Liver (tissue), 9 donors: ENCODE data around the gene UFD1. TPM values are rescaled to one million over a fixed set of nuclear protein-coding genes. Genes with fewer than 3 reads are reported as not detected.

Experiments
- DNase-seq: peaks from one replicate; pipeline ENCODE4 v3.0.0-alpha.2; 2017; ENCODE audit warnings: low spot score
- H3K27ac ChIP-seq, 2 donors: one replicate each; pipeline ENCODE4 v1.7.0; 2013; ENCODE audit warnings: inconsistent platforms in 2 of 2, low read length in 2 of 2, control low read depth in 1 of 2, low read depth in 1 of 2, mild to moderate bottlenecking in 1 of 2
- H3K27me3 ChIP-seq, 4 donors: one replicate each; pipeline versions ENCODE4 v1.6.1 to v1.7.0; 2013; ENCODE audit warnings: low read length in 3 of 4, inconsistent platforms in 1 of 4, mild to moderate bottlenecking in 1 of 4, moderate library complexity in 1 of 4; ENCODE audit not compliant: control insufficient read depth in 4 of 4, insufficient read depth in 4 of 4
- H3K36me3 ChIP-seq, 4 donors: one replicate each; pipeline versions ENCODE4 v1.6.1 to v1.7.0; 2013; ENCODE audit warnings: low read length in 3 of 4, mild to moderate bottlenecking in 3 of 4, low read depth in 1 of 4, moderate library complexity in 1 of 4; ENCODE audit not compliant: control insufficient read depth in 4 of 4, insufficient read depth in 3 of 4
- H3K4me1 ChIP-seq, 4 donors: one replicate each; pipeline versions ENCODE4 v1.6.1 to v1.7.0; 2013; ENCODE audit warnings: low read length in 3 of 4, mild to moderate bottlenecking in 3 of 4, moderate library complexity in 1 of 4; ENCODE audit not compliant: control insufficient read depth in 4 of 4, insufficient read depth in 4 of 4
- H3K4me3 ChIP-seq, 3 donors: one replicate each; pipeline versions ENCODE4 v1.6.1 to v1.7.0; 2013; ENCODE audit warnings: low read length in 3 of 3, control low read depth in 1 of 3, low read depth in 1 of 3, mild to moderate bottlenecking in 1 of 3
- H3K9ac ChIP-seq, 2 donors: one replicate each; pipeline ENCODE4 v1.7.0; 2013; ENCODE audit warnings: low read length in 2 of 2, mild to moderate bottlenecking in 2 of 2, moderate library complexity in 2 of 2, control low read depth in 1 of 2, low read depth in 1 of 2
- H3K9me3 ChIP-seq, 4 donors: one replicate each; pipeline versions ENCODE4 v1.6.1 to v1.7.0; 2013; ENCODE audit warnings: low read length in 3 of 4; ENCODE audit not compliant: control insufficient read depth in 4 of 4
- CTCF ChIP-seq: fragments of 150-350 bp; IDR thresholded peaks from 2 replicates; pipeline ENCODE4 v1.5.1; 2017; ENCODE audit warnings: improper control_type of control experiment, low read depth, low read length; ENCODE audit not compliant: missing input control
- EGR1 ChIP-seq, 2 donors: IDR thresholded peaks; 2 replicates each; pipeline ENCODE4 v1.6.1; 2016 to 2018; ENCODE audit warnings: antibody characterized with exemption in 2 of 2, low read depth in 2 of 2
- FOXA1 ChIP-seq: IDR thresholded peaks from 2 replicates; pipeline ENCODE4 v1.6.1; 2016; ENCODE audit warnings: antibody characterized with exemption
- FOXA2 ChIP-seq: IDR thresholded peaks from 2 replicates; pipeline ENCODE4 v1.6.1; 2016; ENCODE audit warnings: antibody characterized with exemption
- GABPA ChIP-seq, 2 donors: IDR thresholded peaks in 1 of 2; conservative IDR thresholded peaks in 1 of 2; 2 replicates each; pipeline ENCODE4 v1.6.1; 2016; ENCODE audit warnings: antibody characterized with exemption in 2 of 2, mild to moderate bottlenecking in 1 of 2, moderate library complexity in 1 of 2
- HNF4G ChIP-seq: IDR thresholded peaks from 2 replicates; pipeline ENCODE4 v1.6.1; 2016; ENCODE audit warnings: antibody characterized with exemption
- JUND ChIP-seq, 2 donors: IDR thresholded peaks; 2 replicates each; pipeline ENCODE4 v1.6.1; 2016; ENCODE audit warnings: antibody characterized with exemption in 2 of 2
- MAX ChIP-seq: IDR thresholded peaks from 2 replicates; pipeline ENCODE4 v1.6.1; 2016; ENCODE audit warnings: antibody characterized with exemption
- NR2F2 ChIP-seq: IDR thresholded peaks from 2 replicates; pipeline ENCODE4 v1.6.1; 2016; ENCODE audit warnings: antibody characterized with exemption
- RAD21 ChIP-seq, 2 donors: IDR thresholded peaks; 2 replicates each; pipeline ENCODE4 v1.6.1; 2016; ENCODE audit warnings: antibody characterized with exemption in 2 of 2, mild to moderate bottlenecking in 2 of 2
- REST ChIP-seq: IDR thresholded peaks from 2 replicates; pipeline ENCODE4 v1.6.1; 2016; ENCODE audit warnings: antibody characterized with exemption, mild to moderate bottlenecking
- RXRA ChIP-seq, 2 donors: IDR thresholded peaks; 2 replicates each; pipeline ENCODE4 v1.6.1; 2017 to 2018; ENCODE audit warnings: antibody characterized with exemption in 2 of 2, mild to moderate bottlenecking in 1 of 2
- SP1 ChIP-seq: IDR thresholded peaks from 2 replicates; pipeline ENCODE4 v1.6.1; 2018; ENCODE audit warnings: antibody characterized with exemption, mild to moderate bottlenecking
- TAF1 ChIP-seq: conservative IDR thresholded peaks from 2 replicates; pipeline ENCODE4 v1.6.1; 2016; ENCODE audit warnings: antibody characterized with exemption, mild to moderate bottlenecking
- YY1 ChIP-seq: IDR thresholded peaks from 2 replicates; pipeline ENCODE4 v1.6.1; 2016; ENCODE audit warnings: antibody characterized with exemption, mild to moderate bottlenecking
- ZBTB33 ChIP-seq: IDR thresholded peaks from 2 replicates; pipeline ENCODE4 v1.6.1; 2016; ENCODE audit warnings: antibody characterized with exemption
- WGBS: extraction: QIAGEN DNeasy Blood & Tissue Kit; methylation state at CpG from one replicate; pipeline ENCODE4 v1.1.7; 2013; 5-methylcytosine and 5-hydroxymethylcytosine counted together
- polyA plus RNA-seq, 2 donors: library from polyadenylated mRNA; stranded (reverse) in 1 of 2; unstranded in 1 of 2; fragments of 200-250 nt in 1 of 2; fragments of >200 nt in 1 of 2; fragmentation: Nextera tagmentation in 1 of 2; extraction: Ambion mirVana in 1 of 2; gene quantifications; one replicate each; pipeline versions ENCODE4 v1.2.1 to v1.2.3, GENCODE V29; 2013 to 2015
- total RNA-seq, 2 donors: library from RNA; depleted of rRNA; stranded (reverse); fragments of >200 nt; gene quantifications; one replicate each; pipeline ENCODE4 v1.2.3, GENCODE V29; 2014
- donor health status: healthy.
- donor health status: healthy.
- donor health status: healthy.
- donor health status: healthy.
- donor health status: healthy.

Gene UFD1
- total and polyA plus RNA-seq, 4 donors, result 28.2 to 64.2 (median 54.6) TPM

GRCh38 chr22:19402642-19403191 is 76.3 kb downstream of the UFD1 start:
- Histone ChIP-seq H3K9me3 (no peaks in the 10 kb centered on the region), H3K4me1 (peaks cover 0 to 10% (median 6%) of the 10 kb centered on the region in 4 donors), H3K36me3 (peaks cover 10 to 64% (median 40%) of the 10 kb centered on the region in 4 donors), H3K27ac (no peak overlapping the region), H3K27me3 (no peaks in the 10 kb centered on the region), H3K9ac (no peak overlapping the region), H3K4me3 (no peak overlapping the region)
- DNase-seq, result no peak
- 96% methylated on average over 4 of the region's 4 CpGs for WGBS
- no peak for TF ChIP-seq YY1
- TF ChIP-seq MAX, result no peak
- no peak for TF ChIP-seq TAF1
- no peak for TF ChIP-seq JUND (IDR thresholded peaks at IDR 0.05)
- no peak for TF ChIP-seq REST
- no peak for TF ChIP-seq EGR1 (IDR thresholded peaks at IDR 0.05; ENCODE audit: low read depth in 2 of 2)
- no peak for TF ChIP-seq HNF4G
- no peak for TF ChIP-seq CTCF
- TF ChIP-seq RXRA (IDR thresholded peaks at IDR 0.05), result no peak
- TF ChIP-seq GABPA (IDR thresholded peaks at IDR 0.05 in 1 of 2, conservative IDR thresholded peaks at IDR 0.05 in 1 of 2), result no peak
- no peak for TF ChIP-seq FOXA1
- TF ChIP-seq NR2F2, result no peak
- TF ChIP-seq SP1, result no peak
- TF ChIP-seq FOXA2, result no peak

GRCh38 chr22:19401483-19401882 is 77.5 kb downstream of the UFD1 start:
- Histone ChIP-seq H3K4me3 (no peak overlapping the region), H3K9ac (no peak overlapping the region), H3K27me3 (no peaks in the 10 kb centered on the region), H3K27ac (no peak overlapping the region), H3K4me1 (peaks cover 0 to 10% (median 6%) of the 10 kb centered on the region in 4 donors), H3K36me3 (peaks cover 16 to 64% (median 41%) of the 10 kb centered on the region in 4 donors), H3K9me3 (no peaks in the 10 kb centered on the region)
- WGBS, result 97% methylated on average over 4 of the region's 4 CpGs
- DNase-seq, result no peak
- no peak for TF ChIP-seq RAD21 (IDR thresholded peaks at IDR 0.05)
- no peak for TF ChIP-seq ZBTB33
- no peak for TF ChIP-seq REST
